Measurements from ENCODE around the gene C1QTNF3.
A peak's percentile ranks its signal among the peaks of the same experiment; 100 is the strongest.
"Not testable (repeated sequence)": the region's sequence is repeated elsewhere in the genome, so short reads cannot be mapped to it uniquely, and the experiment has no call there.

Gene C1QTNF3

DNA sequence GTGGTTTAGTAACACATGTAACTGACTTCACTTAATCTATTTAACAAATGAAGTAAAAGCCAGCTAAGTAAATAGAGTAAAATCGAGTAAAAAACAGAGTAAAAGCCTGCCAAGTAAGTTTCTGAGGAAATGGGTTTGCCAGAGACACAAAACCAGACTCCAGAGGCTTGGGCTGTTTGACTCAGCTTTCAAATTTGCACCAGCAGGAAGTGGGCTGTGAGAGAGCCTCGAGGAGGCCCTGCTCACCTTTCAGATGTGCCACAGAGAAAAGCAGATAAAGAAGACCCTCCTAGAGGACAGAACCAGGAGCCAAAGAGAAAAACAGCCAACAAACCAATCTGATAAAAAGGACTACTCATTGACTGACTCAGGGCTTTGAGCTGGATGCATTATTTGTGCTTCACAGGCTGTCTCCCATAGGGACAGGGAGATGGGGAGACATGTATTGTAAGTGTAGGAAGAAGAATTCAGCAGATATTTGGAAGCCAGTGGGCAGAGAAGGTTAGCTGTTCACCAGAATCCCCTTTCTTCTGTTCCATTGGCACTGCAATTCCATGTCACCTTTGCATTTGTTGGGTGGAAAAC is 20.8 kb downstream of the C1QTNF3 start:
- DNase-seq (ENCODE audit: low spot score), result no peak

DNA sequence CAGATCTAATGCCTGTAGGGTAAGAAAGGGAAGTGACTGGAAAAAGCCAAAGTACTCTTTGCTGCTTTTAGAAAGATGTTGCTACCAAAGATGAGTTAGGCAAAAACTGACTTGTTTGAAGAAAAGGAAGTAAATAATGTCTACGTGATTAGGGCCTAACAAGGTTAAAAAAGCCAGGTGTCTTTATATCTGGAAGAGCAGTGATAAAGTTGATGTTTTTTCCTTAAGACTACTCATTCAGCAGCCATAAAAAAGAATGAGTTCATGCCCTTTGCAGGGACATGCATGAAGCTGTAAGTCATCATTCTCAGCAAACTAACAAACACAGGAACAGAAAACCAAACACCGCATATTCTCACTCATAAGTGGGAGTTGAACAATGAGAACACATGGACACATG is 21.7 kb downstream of the C1QTNF3 start:
- no peak for DNase-seq (ENCODE audit: low spot score)

DNA sequence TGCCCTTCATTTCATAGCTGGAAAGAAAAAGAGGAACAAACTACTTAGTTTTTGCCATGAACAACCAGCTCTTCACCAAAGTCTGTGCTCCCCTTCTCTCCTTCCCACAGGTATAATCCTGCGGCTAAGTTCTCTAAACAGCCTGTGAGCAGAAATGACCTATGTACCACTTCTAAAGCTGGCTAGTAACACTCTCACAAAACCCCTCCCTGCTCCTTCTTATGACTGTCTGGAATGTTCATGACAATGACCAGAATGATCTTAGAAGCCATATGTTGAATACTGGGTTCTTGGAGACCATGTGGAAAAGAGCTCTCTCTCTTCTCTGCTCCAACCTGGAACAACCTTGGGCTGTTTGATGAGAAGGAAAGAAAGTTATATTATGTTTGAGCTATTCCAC is 22.3 kb downstream of the C1QTNF3 start:
- no peak for DNase-seq (ENCODE audit: low spot score)

DNA sequence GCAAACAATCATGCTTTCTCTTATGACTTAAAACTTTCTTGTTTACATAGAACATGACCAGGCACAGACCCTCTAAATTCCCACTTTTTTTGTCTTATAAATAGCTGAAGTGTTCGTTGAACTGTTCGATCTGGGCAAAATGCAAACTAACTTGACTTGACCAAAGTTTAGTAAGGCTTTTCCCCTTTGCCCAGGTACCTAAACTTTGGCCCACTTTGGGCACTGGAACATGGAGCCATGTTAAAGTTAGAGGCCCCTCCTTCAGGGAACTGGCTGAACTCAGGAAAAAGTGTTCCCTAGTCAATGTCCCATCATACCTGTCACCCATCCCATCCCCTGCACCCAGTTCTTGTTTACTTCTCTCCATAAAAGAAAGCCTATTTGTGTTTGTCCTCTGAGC is 25.8 kb downstream of the C1QTNF3 start:
- DNase-seq (ENCODE audit: low spot score), result no peak

DNA sequence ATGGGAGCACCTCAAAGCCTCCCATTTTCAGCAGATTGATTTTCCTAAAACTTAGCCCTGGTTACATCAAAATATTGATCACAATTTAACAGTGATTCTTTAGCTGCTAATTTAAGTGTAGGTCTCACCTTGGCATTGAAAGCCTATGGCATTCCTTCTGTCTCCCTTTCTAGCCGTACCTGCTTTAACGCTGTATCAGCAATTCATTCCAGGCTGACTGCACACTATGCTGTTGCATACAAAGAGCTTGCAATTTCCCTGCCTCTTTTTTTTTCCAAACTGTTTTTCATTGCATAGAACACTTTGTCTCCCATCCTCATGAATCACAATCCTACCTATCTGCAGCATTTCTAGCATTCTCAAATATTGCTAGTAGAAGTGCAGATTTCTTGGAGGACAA is 26.3 kb downstream of the C1QTNF3 start:
- DNase-seq (ENCODE audit: low spot score), result no peak

DNA sequence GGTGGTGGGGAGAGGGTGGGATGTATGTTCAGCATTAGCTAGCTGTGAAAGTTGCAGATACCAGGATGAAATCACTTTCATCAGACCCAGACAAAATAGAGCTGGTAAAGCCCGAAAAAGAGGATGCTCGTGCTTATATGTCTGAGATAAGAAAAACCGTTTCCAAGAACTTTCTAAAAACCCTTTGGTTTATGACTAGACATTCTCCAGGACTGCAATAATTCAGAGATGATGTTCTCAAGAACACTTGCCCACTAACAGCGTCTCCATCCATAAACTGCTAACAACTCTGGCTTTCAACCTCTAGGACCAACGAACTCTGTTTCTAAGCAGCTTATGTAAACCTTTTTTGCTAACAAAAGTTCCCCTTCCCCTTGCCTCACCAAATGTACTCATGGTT is 26.8 kb downstream of the C1QTNF3 start:
- no peak for DNase-seq (ENCODE audit: low spot score)

DNA sequence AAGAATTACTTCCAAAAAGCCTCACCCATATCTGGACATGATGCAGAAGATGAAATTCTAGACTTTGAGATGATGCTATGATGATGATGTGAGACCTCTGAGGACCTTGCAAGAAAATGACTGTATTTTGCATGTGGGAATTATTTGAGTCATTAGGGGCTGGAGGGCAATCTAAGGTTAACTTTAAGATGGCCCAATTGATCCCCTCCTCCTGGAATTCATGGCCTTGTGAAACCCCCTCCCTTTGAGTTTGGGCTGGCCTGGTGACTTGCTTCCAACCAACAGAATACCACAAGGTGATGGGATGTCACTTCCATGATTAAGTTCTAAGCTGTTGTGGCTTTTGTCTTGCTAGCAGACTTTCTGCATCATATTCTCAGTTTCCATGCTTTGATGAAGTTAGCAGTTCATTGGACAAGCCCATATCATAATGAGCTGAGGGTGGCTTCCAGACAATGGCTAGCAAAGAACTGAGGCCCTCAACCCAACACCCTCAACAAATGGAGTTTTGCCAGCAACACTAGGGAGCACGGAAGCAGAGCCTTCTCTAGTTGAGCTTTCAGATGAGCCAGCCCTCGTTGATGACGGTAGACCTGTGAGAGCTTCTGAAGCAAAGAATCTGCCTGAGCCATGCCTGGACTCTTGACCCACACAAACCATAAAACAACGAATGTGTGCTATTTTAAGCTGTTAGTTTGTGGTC is 27.7 kb downstream of the C1QTNF3 start:
- no peak for DNase-seq (ENCODE audit: low spot score)

DNA sequence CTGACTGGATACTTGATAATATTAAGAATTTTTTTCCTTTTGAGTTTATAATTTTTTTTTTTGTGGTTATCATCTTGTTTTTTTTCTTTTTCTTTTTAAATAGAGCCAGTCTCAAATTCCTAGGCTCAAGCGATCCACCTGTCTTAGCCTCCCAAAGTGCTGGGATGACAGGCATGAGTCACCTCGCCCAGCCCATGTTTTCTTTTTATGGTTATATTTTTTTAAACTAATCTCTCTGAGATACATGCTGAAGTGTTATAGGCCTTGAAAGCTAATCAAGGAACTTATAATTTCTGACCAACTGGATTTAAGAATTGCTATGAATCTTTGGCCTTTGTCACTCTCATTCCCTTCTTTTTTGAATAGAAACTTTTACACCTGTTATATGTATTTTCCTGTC is 28.4 kb downstream of the C1QTNF3 start:
- DNase-seq (ENCODE audit: low spot score), result no peak

DNA sequence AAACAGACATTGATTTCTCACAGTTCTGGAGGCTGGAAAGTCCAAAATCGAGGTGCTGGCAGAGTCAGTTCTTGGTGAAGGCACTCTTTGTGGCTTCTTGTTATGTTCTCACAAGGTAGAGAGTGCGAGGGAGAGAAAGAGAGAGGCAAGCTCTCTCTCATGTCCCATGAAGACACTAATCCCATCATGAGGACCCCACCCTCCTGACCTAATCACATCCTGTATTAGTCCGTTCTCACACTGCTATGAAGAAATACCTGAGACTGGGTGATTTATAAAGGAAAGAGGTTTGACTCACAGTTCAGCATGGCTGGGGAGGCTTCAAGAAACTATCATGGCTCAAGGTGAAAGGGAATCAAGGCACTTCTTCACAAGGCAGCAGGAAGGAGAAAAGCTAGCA is 29.5 kb downstream of the C1QTNF3 start:
- no peak for DNase-seq (ENCODE audit: low spot score)

DNA sequence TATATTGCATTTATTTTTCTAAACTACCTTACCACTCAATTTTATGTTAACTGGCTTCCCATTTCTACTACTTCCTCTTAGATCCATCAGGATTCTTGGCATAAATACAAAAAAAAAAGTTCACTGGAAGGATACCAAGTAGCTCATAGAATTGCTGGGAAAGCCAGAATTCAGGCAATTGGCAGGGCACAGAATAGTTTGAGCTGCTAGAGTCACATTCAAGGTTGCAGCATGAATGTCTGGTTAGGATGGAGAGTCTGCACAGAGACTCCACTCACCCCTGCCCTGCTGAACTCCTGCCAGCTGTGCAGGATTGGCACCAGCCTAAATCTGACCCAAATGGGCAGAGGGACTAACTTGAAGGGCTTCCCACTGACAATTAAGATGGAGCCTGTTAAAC is 30.2 kb downstream of the C1QTNF3 start:
- no peak for DNase-seq (ENCODE audit: low spot score)

DNA sequence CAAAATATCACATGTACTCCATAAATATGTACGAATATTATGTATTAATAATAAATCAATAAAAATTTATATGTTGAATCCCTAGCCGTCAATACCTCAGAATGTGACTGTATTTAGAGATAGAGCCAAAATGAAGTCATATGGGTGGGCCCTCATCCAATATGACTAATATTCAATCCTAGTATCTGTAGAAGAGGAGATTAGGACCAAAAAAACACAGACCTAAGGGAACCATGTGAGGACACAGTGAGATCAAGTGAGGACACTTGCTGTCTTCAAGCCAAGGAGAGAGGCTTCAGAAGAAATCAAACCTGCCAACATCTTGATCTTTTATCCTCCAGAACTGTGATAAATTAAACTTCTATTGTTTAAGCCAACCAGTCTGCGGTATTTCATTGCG is 31.5 kb downstream of the C1QTNF3 start:
- no peak for DNase-seq (ENCODE audit: low spot score)

DNA sequence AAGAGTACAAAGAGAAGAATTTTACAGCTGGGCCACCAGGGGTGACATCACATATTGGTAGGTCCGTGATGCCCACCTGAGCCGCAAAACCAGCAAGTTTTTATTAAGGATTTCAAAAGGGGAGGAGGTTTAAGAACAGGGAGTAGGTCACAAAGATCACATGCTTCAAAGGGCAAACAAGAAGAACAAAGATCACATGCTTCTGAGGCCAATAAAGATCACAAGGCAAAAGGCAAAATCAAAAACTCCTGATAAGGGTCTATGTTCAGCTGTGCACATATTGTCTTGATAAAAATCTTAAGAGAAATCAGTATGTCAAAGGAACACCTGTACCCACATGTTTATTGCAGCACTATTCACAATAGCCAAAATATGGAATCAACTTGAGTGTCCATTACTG is 32.9 kb downstream of the C1QTNF3 start:
- DNase-seq (ENCODE audit: low spot score), result not testable (repeated sequence)

DNA sequence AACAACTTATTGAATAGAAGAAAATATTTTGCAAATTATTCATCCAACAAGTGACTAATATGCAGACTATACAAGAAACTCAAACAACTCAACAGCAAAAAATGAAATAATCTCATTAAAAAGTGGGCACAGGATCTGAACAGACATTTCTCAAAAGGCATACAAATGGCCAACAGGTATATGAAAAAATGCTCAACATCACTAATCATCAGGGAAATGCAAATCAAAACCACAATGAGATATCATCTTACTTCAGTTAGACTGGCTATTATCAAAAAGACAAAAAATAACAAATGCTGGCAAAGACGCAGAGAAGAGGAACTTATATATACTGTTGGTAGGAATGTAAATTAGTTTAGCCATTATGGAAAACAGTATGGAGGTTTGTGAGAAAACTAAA is 33.4 kb downstream of the C1QTNF3 start:
- no peak for DNase-seq (ENCODE audit: low spot score)

DNA sequence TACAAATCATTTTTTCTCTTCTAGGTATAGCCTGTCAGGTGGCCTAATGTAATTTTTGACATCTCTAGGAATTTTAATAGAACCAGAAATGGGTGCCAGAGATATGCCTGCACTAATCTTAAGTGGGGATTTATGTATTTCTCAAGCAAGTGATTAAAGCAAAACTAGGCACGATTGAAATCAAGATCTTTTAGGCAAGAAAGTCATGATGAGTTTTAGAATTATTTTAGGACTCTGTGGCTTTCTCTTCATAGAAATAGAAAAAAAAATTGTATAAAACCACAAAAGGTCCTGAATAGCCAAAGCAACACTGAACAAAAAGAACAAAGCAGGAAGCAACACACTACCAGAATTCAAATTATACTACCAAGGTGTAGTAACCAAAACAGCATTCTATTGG is 34.2 kb downstream of the C1QTNF3 start:
- no peak for DNase-seq (ENCODE audit: low spot score)

DNA sequence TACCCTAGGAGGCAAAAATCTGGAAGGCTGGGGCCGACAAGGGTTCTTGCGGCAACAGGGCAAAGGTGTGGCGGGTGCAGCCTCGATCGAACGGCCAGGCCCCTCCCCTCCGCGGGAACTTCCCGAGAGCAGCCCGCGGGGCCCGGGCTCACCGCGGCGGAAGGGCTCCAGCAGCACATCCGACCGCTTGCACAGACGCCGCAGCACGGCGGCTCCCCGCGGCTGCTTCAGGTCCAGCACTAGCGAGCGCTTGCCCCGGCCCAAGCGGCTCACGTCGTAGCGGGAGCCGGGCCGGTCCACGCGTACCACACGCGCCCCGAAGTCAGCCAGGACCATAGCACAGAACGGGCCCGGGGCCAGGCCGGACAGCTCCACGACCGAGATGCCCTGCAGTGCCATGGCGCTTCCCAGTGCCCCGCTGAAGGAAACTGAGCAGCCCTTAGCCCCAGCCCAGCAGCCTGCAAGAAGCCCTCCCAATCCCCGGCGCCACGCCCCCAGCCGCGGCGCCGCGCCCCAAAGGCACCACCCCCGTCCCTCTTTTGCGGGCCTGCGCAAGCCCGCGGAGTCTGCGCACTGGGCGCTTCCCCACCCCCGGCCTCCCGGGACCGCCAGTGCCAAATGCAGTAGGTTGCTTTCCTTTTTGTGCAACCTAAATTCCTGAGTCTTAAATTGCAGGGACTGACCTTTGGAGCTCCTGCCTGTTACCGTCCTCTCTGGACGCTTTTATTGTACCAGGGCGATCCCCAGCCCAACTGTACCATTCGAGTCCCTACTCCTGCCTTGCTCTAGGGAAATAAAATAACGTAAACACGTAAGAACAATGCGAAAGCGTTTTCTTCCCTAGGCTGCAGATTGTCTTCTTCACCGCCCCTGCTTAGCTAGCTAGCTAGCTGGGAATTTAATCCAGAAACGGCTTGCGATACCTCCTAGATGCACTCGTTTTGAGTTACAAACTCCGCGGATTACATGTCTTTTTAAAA is 35.1 kb downstream of the C1QTNF3 start, which contains the start of gene AMACR:
AMACR (minus strand) TSS at position 430 of the 980 bp plus-strand sequence; CDS start at position 399, 31 bp downstream.
- DNase-seq (ENCODE audit: low spot score), result peak; percentile 96

DNA sequence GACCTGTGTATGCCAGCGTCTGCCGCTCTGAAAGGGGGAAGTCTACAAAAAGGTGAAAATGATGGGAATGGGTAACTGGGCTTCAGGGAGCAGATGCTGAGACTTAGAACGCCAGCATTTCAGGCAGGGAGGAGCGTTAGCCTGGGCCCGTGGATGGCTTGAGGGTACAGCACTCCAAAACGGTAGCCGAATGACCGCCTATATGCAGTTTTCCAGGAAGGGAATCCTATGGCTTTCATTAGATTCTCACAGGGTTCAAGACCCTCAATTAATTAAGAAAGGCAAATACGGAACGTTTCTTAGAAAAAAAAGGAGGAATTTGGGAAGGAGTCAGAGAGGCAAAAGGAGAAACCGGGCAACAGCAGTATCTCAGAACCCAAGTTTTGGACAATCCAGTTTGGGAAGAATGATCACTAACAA is 35.8 kb downstream of the C1QTNF3 start:
- no peak for DNase-seq (ENCODE audit: low spot score)

DNA sequence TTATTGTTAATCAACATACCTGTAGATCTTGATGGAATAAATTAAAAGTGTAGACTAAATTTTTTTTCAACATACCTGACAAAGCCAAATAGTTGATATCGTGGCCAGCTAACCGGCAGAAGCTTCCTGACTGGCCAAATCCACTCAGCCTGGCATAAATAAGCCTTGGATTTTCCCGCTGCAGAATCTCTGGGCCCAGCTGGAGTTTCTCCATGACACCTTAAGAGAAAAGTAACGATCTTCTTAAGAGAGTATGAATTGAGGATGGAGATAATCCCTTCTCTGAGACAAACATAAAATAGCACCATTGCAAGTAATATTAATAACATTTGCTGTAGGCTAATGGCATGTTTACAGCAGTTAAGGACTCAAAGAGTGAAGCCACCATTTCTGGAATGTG is 37.3 kb downstream of the C1QTNF3 start:
- DNase-seq (ENCODE audit: low spot score), result no peak

DNA sequence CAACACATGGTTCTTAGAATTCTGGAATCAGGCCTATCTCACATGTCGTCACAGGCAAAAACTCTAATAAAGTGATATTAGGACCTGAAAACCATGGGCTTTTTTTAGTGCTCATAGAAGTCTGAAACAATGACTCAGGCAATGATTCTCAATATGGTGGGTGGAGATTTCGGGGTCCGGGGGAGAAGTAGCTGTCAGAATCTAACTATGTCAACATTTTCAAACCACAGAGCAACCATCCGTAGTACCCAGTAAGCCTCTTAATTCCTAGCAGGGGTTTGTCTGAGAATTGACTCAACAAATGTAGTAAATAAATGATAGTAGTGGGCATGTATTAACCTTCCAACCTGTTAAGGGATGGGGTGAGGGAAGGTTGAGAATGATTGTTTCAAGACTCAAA is 37.8 kb downstream of the C1QTNF3 start:
- DNase-seq (ENCODE audit: low spot score), result no peak

DNA sequence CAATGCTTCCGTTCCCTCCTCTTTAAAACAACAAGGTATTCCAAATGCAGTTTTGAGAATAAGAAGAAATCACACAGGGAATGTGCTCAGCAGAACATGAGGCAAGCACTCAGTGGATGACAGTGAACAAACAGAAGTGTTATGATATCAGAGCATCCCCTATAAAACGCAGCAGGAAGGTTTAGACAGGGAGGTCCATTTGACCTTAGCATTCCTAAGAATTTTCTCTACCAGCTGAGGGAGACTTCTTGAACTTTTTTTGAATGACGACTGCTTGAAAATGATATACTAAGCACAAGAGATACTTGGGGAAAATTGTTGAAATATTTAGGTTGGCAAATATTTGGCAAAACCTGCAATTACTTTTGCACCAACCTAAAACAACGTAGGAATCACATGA is 39.1 kb downstream of the C1QTNF3 start:
- no peak for DNase-seq (ENCODE audit: low spot score)

DNA sequence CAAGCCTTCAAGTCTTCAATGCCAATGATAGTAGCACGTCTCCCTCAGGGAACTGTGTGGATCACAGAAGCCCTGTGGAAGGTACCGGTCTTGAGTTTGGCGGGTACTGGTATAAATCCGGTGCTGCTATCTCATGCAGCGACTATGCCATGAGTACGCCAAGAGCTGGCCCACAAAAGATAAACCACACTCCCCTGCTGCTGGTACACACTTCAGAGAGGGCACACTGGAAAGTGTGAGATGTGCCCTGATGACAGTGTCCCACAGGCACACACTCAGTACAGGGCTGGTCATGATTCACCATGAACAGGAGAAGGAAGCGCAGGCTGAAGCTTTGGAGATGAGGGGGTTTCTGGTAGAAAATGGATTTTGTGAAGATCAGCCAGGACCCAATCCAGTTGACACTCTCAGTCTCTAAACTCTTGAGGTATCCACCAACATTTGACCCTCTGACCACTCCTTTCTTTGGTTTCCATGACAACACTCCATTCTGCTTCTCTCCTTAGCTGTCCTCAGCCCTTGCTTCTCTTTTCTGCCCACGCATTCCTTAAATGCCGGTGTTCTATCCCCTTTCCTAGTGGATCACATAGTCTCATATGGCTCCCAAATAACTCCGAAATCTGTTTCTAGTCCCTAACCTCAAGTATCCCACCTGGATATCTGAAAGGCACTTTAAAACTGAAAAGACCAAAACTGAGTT is 40.2 kb downstream of the C1QTNF3 start:
- no peak for DNase-seq (ENCODE audit: low spot score)

DNA sequence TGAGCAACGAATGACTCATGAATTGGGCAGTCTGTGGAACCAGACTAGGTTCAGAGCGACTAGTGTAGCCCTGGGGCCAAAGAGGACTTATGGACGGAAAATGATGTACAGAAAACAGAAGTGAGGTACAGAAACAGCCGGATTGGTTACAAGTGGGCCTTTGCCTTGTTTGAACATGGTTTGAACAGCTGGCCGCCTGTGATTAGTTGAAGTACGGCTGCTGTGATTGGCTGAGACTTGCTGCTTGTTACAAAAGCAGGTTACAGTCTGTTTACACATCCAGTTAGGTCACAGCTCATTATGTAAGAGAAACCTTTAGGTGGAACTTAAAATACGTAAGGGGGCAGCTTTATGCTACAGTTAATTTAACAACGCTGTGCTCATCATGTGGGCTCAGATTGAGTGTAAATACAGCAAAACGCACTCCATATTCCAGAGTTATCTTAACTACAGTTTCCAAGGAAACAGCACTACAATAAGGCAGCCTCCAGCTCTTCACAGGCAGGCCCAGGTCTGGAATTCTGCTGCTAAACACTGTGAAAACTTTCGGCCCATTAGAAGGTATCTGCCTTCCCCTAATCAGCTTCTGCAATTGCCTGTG is 41.7 kb downstream of the C1QTNF3 start:
- no peak for DNase-seq (ENCODE audit: low spot score)

DNA sequence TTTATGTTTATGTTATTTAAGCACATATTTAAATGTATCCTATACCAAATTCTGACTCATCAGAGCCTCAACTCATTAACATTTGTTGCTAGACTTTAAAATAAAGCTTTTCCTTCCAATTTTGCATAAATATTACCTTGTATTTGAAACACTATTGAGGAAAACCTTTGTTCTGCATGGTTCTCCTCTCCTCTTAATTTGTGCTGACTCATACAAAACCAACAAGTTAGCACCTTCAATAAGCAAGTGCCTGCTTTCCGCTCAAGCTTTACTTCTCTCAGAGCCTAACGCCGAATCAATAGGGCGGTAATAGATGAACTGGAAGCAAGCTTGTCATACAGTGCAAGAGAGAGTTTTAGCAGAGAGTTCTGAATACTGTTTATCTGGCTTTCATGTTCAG is 43.0 kb downstream of the C1QTNF3 start:
- no peak for DNase-seq (ENCODE audit: low spot score)

Measured in germinal center (tissue), 1 donor.